HG02840 (cell line): ENCODE data around the gene CDH4.

Experiments used
- ATAC-seq: cut with Tn5 transposase; IDR thresholded peaks from one replicate; pipeline ENCODE4 v1.9.1; 2021; ENCODE audit warnings: mild to moderate bottlenecking, moderate library complexity, moderate number of reproducible peaks; ENCODE audit not compliant: unreplicated experiment, low FRiP score

CDH4 gene

GRCh38 chr20:61521687-61522420, 269.8 kb downstream of the CDH4 start:
- no peak for ATAC-seq

GRCh38 chr20:61522498-61523090, 270.5 kb downstream of the CDH4 start:
- no peak for ATAC-seq

GRCh38 chr20:61523145-61523544, 271.1 kb downstream of the CDH4 start:
- no peak for ATAC-seq

GRCh38 chr20:61524951-61525666, 273.0 kb downstream of the CDH4 start:
- no peak for ATAC-seq

GRCh38 chr20:61525781-61526431, 273.8 kb downstream of the CDH4 start:
- ATAC-seq, result no peak

- no peak for ATAC-seq
Observed at GRCh38 chr20:61526907-61527306, 274.8 kb downstream of the CDH4 start.

- ATAC-seq, result no peak
Observed at GRCh38 chr20:61527626-61528025, 275.6 kb downstream of the CDH4 start.

- no peak for ATAC-seq
Observed at GRCh38 chr20:61528591-61528990, 276.5 kb downstream of the CDH4 start.

GRCh38 chr20:61529354-61529753, 277.3 kb downstream of the CDH4 start:
- no peak for ATAC-seq

- ATAC-seq, result no peak
Observed at GRCh38 chr20:61531553-61532345, 279.7 kb downstream of the CDH4 start.

- no peak for ATAC-seq
Observed at GRCh38 chr20:61532736-61533135, 280.7 kb downstream of the CDH4 start.

- ATAC-seq, result no peak
Observed at GRCh38 chr20:61533231-61533631, 281.2 kb downstream of the CDH4 start.

GRCh38 chr20:61534346-61534745, 282.3 kb downstream of the CDH4 start:
- ATAC-seq, result no peak

- ATAC-seq, result no peak
Observed at GRCh38 chr20:61535091-61535490, 283.0 kb downstream of the CDH4 start.

GRCh38 chr20:61535536-61535935, 283.5 kb downstream of the CDH4 start:
- ATAC-seq, result no peak

GRCh38 chr20:61535956-61536355, 283.9 kb downstream of the CDH4 start:
- ATAC-seq, result no peak

- ATAC-seq, result no peak
Observed at GRCh38 chr20:61536671-61537070, 284.6 kb downstream of the CDH4 start.

- no peak for ATAC-seq
Observed at GRCh38 chr20:61537239-61538182, 285.4 kb downstream of the CDH4 start.
